Inferior parietal cortex (tissue), 1 donor: ENCODE results near the gene PODNL1.
"Not testable (repeated sequence)": the region's sequence is repeated elsewhere in the genome, so short reads cannot be mapped to it uniquely, and the experiment has no call there.

Source experiments
- DNase-seq: peaks from one replicate; pipeline ENCODE4 v3.0.0-alpha.2; 2016; ENCODE audit errors: extremely low spot score

Gene PODNL1

DNA sequence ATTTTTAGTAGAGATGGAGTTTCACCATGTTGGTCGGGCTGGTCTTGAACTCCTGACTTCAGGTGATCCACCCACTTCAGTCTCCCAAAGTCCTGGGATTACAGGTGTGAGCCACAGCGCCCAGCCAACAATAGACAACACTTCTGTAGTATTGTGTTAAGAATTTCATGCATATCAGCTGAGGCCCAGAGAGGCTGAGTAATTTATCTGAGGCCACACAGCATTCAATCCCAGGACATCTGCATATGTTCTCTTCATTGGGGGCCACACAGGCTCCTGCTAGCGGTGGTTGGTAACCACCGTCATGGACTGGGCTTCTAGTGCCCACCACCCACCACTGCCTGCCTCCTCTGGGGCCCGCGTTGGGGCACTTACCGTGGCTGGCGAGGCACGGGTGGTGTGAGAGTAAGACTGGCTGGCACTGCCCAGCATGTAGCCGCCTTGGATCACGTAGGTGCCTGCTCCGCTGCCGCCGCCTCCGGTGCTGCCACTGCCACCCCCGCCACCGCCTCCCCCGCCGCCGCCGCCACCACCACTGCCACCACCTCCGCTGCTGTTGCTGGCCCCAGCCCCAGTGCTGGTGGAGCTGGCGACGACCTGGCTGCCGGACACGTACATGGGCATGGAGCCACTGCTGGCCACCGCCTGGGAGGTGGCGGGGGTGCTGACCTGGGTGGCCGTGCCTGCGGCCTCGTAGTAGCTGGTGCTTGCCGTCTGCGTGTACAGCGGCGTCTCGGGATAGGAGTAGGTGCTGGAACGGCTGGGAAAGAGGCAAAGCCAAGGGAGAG lies 34.3 kb upstream of the PODNL1 start:
- no peak for DNase-seq

DNA sequence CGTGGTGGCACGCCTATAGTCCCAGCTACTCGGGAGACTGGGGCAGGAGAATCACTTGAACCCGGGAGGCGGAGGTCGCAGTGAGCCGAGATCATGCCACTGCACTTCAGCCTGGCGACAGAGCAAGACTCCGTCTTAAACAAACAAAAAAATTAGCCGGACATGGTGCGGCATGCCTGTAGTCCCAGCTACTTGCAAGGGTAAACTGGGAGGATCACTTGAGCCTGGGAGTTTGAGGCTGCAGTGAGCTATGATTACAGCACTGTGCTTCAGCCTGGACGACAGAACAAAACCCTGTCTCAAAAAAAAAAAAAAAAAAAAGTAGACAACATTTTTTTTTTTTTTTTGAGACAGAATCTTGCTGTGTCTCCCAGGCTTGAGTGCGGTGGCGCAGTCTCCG lies 33.7 kb upstream of the PODNL1 start:
- not testable (repeated sequence) for DNase-seq

DNA sequence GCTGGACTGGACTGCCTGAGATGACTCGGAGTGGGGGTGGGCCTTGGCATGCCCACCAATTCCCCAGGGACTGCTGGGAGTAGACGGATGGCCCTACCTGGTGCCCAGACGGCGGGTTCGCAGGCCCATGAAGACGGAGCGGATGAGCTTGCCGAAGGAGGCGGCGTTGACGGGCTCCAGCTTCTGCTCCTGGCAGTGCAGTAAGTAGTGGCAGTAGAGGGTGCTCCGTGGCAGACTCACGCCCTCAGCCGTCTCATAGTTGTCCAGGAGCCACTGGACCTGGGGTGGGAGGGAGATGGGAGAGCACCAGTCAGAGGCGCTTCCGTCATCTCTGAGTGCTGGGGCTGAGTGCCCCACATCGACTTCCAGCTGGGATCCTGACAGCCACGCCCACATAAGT lies 31.7 kb upstream of the PODNL1 start:
- no peak for DNase-seq

DNA sequence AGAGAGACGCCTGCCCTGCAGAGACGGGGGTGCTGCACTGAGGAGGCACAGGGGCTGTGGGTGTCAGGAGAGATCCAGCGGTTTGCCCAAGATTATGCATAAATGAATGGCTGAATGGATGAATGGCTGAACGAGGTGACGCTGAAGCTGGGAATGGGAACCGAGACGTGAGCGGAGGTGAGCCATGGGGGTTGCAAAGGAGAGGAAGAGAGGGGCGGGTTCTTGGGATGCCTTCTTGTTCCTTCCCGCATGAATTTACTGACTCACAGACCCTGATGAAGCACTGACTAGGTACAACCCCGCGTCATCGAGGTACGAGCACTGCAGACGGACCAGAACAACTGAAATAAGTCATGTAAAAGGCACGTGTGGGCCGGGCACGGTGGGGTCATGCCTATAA lies 30.8 kb upstream of the PODNL1 start:
- DNase-seq, result no peak

DNA sequence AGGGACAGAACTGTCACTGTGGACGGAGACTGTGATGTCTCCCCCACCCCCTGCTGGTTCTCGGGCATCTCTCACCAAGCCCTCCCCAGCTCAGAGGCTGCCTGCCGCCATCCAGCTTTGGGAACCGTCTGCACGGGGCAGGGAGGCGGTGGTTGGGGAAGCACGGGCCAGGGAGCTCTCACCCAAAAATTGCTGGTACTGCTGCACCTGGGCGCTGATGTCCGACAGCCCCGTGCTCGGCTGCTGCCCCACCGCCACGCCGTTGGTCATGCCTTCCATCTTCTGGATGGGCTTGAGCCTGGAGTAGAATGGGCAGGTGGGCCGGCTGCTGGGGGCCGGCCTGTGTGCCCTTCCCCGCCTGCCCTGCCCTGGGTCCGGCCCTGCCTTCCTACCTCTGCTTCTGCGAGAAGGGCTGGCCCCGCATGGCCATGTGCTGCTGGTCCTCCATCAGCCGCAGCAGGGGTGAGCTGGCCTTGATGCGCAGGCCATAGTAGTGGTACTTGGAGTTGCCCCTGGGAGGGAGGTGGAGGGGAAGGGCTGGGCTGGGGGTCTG lies 30.2 kb upstream of the PODNL1 start:
- DNase-seq, result no peak

DNA sequence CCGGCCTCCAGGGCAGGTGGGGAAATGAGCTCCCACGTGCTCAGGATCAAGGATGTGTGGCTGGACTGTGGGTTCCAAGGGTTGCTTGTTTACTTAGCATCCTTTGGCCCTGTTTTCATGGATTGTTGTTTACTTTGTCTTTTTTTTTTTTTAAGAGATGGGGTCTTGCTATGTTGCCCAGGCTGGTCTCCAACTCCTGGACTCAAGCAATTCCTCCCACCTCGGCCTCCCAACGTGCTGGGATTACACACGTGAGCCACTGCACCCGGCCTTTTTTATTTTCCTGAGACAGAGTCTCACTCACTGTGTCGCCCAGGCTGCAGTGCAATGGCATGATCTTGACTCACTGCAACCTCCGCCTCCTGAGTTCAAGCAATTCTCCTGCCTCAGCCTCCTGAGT lies 29.0 kb upstream of the PODNL1 start:
- not testable (repeated sequence) for DNase-seq

DNA sequence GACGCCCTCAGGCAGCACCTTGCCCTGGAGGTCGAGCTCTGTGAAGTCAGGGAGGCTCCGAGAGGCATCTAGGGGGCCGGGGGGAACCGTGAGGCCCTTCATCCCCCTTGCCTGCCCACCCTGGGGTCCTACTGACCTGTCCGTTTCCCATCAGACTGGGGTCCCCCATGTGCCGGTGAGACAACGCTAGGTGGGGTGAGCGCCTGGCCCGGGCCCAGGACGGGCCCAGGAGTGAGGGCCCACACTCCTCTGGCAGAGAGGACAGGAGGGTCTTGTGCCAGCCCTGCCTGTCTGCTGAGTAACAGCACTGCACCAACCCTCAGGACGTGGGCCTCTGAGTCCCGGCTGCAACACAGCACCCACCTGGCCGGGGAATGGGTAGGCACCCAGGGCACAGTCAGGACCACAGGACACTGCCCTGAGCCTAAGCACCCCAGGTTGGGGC lies 28.5 kb upstream of the PODNL1 start:
- DNase-seq, result no peak

DNA sequence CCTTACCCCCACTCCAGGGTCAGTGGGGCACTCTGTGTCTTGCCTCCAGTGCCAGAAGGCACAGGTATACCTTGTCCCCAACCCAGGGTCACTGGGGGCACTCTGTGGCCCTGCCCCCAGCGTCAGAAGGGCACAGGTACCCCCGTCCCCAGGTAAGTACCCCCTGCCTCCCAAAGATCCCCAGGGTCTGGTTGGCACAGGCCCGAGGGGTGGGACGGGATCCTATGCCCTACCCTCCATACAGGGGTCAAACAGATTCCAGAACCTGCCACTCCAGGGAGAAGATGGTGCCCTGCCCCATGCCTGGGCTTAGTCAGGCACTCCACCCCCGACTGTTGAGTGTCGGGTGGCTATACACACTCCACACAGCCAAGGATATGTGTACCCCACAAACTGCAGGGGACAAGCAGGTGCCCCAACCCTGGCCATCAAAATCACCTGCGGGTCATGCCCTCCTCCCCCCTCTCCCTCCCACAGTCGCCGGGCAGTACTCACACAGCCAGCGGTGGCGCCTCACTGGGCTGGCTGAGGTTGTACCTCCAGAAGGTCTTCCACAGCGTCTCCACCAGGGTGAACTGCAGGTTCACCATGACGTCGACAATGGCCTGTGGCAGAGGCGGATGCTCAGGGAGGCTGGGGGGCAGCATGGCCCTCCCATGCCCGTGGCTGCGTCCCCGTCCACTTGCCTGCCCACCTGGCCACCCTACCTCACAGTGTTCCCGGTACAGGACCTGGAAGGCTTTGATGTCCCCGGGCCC lies 27.9 kb upstream of the PODNL1 start:
- DNase-seq, result no peak

DNA sequence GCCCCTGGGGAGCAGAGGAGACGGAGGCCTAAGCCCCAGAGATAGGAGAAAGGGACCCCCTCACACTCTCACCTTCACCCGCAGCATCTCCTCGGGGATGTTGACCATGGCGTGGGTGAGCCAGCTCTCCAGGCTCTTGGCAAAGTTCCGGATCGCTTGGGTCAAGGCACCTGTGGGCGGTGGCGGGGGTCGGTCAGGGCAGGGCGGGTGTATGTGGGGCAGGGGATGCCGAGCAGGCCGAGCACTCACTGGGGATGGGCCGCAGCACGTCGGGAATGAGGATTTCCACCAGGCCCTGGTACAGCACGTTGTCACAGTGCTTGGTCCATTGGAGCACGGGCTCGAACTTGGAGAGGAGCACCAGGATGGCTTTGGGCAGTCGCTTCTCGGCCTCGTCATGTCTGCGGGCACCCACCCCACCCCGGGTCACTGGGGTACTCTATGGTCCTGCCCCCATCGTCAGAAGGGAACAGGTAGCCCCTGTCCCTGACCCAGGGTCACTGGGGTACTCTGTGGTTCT lies 27.2 kb upstream of the PODNL1 start:
- no peak for DNase-seq

DNA sequence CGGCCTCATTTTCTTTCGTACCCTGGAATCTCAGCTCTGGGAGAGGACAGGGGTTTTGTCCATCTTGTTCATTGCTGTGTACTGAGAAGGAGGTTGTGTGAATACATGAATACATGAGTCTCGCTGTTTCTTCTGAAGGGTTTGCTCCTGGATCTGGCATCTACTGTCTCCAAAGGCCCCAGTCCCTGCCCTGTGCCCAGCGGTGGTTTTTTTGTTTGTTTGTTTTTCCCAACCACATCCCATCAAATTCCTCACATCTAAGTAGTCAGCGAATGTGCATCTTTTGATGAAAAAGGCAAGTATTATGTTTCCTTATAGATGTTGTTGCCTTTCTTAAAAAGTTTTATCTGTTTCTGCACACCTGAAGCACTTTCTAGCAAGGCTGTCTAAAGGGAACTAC lies 26.6 kb upstream of the PODNL1 start:
- DNase-seq, result no peak

DNA sequence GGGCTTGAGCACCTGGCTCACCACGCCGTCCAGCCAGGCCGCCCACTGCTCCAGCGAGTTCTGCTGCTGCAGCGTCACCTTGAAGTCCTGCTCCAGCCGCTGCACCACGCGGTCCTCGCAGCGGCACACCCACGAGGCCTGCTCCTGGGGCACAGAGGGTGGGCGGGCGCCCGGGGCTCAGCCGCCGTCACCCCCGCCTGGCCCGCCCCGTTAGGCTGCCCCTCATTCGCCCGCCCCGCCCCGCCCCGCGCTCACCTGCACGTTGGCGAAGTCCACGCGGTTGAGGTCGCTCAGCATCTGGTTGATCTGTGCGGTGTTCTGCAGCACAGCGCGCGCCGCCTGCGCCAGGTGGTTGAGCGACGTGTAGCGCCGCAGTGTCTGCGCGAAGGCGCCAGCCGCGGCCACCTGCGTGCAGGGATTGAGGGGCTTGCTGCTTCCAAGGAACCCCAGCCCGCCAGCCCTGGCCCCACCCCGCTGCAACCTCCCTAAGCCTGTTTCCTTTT lies 25.4 kb upstream of the PODNL1 start:
- DNase-seq, result no peak

DNA sequence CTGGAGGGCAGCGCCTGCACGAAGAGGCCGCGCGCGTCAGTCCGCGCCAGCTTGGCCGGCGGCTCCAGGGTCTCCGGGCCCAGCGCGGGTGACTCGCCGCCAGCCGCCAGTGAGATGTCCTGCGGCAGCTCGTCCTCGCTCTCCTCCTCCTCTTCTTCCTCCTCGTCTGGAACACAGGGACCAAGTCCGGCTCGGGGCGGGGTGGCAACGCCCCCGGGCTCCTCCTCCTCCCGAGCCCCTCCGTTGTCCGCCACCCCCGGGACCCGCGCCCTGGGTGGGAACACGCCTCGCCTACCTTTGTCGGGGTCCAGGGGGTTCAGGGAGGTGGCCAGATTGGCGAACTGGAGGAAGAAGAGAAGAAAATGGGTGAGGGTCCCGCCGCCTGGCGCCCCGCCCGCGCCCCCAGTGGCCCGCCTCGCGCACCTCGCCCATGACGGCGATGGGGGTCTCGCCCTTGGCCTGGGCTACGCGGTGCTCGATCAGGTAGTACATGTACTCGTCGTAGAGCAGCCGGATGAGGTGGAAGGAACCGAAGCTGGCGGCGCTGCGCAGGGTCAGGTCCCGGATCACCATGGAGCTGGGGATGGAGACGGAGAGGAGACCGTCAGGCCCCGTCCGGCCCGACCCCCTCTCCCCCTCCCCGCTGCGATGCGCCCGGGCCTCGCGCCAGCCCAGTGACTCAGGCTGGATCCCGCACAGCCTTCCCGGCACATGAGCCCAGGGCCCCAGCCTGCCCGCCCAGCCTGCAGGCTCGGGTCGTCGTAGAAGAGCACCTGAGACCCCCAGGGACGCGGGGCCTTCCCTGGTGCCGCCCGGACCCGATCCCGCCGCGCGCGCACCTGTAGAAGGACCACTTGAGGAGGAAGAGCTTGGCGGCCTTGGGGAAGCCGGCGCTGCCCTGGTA lies 24.7 kb upstream of the PODNL1 start:
- no peak for DNase-seq

DNA sequence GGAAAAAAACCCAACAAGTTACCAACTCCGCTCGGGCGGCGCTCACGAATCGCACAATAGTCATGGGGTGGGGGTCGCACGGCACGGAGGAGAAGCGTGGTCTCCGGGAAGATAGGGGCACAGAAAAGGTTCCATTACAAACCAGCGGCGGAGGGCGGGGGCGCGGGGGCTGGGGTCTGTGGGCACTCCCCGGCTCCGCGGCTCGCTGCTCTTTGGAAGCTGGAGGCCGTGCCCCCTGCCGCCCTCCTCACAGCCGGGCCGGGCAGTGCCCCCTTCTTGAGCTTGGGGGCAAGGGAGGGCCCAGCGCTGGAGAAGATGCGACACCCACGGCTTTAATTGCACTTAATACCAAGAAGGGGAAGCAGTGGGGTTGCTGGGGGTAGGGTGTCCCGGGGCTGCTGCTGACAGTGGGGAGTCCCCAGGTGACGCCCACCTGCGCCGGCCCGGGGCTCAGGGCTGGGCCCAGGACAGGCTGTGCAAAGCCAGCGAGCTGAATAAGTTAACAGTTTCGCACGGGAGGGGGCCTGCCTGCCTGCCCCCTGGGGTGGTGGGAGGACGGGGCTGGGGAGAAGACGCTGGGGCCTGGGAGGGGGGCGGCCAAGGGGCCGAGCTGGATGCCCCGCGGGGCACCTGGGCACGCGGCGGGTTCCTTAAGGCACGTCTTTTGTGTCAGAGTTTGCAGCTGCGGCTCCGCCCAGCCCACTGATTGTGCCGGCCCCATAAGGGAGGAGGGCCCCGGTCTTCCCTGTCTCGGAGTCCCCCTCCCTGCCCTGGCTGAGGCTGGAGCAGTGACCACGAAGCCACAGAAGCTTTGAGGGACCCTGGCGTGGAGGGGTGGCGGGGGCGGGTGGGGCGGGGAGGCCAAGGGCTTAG lies 23.8 kb upstream of the PODNL1 start:
- DNase-seq, result no peak

DNA sequence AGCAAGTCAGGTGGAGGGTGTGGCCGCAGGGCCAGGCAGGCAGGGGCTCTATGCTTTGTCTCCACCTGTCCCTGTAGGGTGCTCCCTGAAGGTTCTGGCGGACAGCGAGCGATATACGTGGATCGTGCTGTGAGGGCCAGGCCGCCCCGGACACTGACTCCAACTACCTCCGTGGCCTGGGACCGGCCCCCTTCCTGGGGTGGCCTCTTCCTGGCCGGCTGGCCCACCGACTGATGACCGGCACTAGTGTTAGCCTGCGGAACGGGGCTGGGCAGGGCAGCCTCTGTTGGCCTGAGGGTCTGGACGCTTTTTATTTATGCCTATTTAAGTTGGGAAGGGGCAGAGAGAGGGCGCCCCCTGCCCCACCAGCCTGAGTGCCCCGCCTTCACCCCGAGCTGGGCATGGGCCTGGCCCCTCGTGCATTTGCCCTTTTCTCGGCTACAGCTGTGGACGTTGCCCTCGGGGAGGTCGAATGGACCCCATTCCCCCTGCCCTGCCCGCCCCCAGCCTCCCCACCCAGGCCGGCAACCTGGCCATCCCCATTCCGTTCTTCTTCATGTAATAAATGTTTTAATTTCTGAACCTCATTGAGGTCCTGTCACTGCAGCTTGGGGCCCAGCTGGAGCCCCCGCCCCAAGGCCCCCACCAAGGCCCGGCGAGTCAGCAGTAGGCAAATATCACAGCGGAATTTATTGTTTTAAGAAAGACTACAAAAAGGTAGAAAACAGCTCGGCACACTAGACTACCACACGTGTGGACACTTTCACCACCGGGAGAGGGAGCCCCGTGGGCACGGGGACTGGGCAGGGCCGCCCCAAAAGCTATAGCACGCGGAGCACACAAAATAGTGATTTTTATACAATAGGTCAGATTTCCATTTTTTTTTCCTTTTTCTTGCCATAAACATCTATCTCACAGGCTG lies 22.9 kb upstream of the PODNL1 start:
- no peak for DNase-seq

DNA sequence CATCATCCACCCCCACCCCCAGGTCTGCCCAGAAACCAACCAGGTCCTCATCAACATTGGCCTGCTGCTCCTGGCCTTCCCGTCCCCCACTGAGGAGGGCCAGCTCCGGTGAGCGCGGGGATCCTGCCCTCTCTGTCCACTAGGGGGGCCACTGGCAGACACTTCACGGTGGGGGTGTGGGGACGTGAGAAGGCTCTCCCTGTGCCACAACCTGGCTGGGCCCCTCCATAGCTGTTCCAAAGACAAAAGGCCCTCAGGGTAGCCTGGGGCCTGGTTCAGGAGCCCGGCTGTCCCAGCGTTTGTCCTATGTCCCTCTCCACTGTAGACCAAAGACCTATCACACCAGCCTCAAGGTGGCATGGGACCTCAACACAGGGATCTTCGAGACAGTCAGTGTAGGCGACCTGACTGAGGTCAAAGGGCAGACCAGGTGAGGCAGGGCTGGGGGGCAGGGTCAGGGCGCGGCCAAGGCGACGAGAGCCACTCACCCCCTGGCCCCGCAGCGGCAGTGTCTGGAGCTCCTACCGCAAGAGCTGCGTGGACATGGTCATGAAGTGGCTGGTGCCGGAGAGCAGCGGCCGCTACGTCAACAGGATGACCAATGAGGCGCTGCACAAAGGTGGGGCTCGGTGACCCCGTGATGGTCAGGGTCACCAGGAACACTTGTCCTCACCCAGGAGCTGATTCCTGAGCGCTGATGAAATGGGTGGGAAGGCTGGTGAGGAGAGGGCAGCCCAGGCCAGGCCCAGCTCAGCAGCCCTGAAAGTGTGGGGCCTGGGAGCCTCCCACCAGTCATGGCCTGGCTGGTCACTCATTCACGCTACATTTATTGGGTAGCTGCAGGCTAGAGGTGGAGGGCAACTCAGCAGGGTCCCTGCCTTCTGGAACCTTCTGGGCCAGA lies 22.0 kb upstream of the PODNL1 start:
- DNase-seq, result no peak

DNA sequence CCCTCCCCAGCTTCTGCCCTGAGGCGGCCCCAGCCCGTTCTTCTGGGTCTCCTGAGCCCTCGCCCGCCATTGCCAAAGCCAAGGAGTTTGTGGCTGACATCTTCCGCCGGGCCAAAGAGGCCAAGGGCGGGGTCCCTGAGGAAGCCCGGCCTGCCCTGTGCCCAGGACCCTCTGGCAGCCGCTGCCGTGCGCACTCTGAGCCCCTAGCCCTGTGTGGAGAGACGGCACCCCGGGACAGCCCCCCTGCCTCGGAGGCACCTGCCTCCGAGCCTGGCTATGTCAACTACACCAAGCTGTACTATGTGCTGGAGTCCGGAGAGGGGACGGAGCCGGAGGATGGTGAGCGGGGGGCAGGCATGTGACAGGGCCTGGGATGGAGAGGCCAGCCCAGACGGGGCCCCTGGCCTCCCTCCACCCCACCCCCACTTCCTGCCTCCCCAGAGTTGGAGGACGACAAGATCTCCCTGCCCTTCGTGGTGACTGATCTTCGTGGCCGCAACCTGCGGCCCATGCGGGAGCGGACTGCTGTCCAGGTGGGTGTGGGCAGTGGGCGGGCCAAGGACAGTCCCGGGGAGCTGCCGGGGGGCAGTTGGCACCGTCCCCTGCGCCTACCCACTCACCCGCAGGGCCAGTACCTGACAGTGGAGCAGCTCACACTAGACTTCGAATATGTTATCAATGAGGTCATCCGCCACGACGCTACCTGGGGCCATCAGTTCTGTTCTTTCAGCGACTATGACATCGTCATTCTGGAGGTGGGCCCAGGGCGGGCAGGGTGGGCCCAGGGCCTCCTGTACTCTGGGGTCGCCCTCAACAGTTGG lies 21.1 kb upstream of the PODNL1 start:
- DNase-seq, result no peak

DNA sequence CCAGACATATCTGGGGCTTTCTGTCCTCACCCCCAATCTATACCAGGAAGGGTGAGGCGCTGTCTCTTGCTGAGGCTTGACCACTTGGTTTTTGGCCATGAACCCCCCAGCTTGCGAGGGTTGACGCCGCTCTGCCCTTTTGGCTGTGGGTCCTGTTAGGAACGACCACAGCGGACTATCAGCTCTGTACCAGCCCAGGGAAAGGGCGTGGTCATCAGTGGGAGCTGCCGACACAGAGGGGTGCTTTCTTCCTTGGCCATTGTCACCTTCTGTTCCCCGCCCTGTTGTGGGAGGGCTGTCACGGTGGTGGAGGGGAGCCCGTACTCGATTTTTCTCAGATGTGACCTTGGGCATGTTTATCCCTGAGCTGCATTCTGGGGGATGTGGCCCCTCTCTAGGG lies 19.8 kb upstream of the PODNL1 start:
- no peak for DNase-seq
